Measurements from ENCODE around the gene CACNA2D3. TPM values are rescaled to one million over a fixed set of nuclear protein-coding genes. Genes with fewer than 3 reads are reported as not detected.
A peak's percentile ranks its signal among the peaks of the same experiment; 100 is the strongest.

CACNA2D3 gene
- total RNA-seq, 1 donor from 2014 or later: 7.3 TPM

GRCh38 chr3:54356261-54357045, 234.1 kb downstream of the CACNA2D3 start:
- no peak for DNase-seq
- TF ChIP-seq, protein P1, sequence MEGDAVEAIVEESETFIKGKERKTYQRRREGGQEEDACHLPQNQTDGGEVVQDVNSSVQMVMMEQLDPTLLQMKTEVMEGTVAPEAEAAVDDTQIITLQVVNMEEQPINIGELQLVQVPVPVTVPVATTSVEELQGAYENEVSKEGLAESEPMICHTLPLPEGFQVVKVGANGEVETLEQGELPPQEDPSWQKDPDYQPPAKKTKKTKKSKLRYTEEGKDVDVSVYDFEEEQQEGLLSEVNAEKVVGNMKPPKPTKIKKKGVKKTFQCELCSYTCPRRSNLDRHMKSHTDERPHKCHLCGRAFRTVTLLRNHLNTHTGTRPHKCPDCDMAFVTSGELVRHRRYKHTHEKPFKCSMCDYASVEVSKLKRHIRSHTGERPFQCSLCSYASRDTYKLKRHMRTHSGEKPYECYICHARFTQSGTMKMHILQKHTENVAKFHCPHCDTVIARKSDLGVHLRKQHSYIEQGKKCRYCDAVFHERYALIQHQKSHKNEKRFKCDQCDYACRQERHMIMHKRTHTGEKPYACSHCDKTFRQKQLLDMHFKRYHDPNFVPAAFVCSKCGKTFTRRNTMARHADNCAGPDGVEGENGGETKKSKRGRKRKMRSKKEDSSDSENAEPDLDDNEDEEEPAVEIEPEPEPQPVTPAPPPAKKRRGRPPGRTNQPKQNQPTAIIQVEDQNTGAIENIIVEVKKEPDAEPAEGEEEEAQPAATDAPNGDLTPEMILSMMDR (IDR thresholded peaks at IDR 0.05): no peak
- no peak overlapping the region for H3K4me3 ChIP-seq
- intact Hi-C loops (cut with DNase I): no loop called here
- H3K27ac ChIP-seq: no peak overlapping the region
- ATAC-seq: peak; percentile 75
- no peaks in the 10 kb centered on the region for H3K36me3 ChIP-seq
- no peaks in the 10 kb centered on the region for H3K9me3 ChIP-seq
- no peaks in the 10 kb centered on the region for H3K27me3 ChIP-seq
- no peaks in the 10 kb centered on the region for H3K4me1 ChIP-seq

DNA sequence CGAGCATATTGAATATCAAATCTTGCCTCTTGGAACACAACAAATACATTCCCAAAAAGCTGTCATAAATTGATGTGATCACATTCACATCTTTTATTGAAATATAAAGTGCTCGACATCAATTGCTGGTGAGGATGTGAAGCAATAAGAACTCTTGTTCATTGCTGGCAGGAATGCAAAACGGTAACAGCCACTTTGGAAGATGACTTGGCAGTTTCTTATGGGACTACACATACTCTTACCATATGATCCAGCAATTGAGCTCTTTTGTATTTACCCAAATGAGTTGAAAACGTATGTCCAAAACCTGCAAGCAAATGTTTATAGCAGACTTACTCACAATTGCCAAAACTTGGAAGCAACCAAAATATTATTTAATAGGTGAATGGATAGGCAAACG, 234.9 kb downstream of the CACNA2D3 start:
- H3K27ac ChIP-seq: no peak overlapping the region
- TF ChIP-seq, protein P1 (IDR thresholded peaks at IDR 0.05): no peak
- no peaks in the 10 kb centered on the region for H3K9me3 ChIP-seq
- intact Hi-C loops (cut with DNase I): no loop called here
- no peak overlapping the region for H3K4me3 ChIP-seq
- no peaks in the 10 kb centered on the region for H3K36me3 ChIP-seq
- no peaks in the 10 kb centered on the region for H3K4me1 ChIP-seq
- ATAC-seq (no peak), DNase-seq (no peak)
- no peaks in the 10 kb centered on the region for H3K27me3 ChIP-seq

DNA sequence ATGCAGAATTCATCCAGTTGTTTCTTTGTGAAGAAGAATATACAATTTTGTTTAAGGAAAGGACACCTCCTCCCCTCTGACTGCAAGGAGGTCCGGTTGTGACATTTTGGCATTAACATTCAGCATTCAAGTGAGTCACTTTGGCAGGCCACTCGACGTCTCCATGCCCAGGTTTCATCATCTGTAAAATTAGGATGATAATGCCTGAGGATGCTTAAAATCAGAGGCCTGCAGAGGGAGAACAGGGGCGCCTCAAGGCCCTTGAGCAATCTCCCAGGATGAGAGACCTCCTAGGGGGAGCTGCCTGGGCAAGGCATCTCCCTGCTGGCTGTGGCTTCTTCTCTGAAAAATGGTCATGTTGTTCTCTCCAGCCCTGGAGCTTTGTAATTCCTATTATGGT, 236.0 kb downstream of the CACNA2D3 start:
- Histone ChIP-seq H3K4me1 (no peaks in the 10 kb centered on the region), H3K9me3 (no peaks in the 10 kb centered on the region), H3K27ac (no peak overlapping the region), H3K27me3 (no peaks in the 10 kb centered on the region), H3K36me3 (no peaks in the 10 kb centered on the region), H3K4me3 (no peak overlapping the region)
- ATAC-seq (no peak), DNase-seq (no peak)
- TF ChIP-seq, protein P1 (IDR thresholded peaks at IDR 0.05): no peak
- intact Hi-C loops (cut with DNase I): no loop called here

DNA sequence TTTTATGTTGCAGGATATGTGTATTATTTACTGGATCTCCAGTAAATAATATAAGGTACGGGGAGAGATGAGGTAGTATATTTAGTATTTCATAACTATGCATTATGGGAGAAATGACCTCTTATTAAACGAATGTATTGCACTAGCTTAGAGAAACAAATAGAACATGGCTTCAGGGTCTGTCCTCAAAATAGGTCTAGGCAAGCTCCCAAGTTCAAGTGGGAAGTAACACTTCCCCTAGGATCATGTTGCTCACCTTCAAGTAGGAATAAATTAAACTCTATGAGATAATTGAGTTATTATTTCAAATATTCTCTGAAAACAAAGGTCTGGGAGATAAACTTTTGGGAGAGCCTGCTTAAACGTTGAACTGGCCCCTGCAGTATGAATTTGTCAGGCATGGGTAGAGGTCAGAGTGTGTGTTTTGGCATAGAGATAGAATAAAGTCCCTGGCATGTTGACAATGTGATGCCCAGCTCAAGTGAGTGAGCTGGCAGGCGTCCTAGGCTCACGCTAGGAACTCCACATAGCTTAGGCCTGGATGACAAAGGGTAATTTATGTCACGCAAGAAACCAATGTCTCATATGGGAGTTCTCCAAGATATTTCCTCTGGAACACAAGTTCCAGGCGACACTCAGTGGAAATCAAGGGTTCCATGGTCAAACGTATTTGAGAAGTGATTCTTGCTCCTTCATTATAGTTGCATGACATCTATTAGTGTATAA, 236.8 kb downstream of the CACNA2D3 start:
- ATAC-seq (peak; percentile 46), DNase-seq (no peak)
- H3K36me3 ChIP-seq: no peaks in the 10 kb centered on the region
- H3K27ac ChIP-seq: no peak overlapping the region
- intact Hi-C loops (cut with DNase I): no loop called here
- no peaks in the 10 kb centered on the region for H3K9me3 ChIP-seq
- no peak overlapping the region for H3K4me3 ChIP-seq
- no peaks in the 10 kb centered on the region for H3K27me3 ChIP-seq
- no peaks in the 10 kb centered on the region for H3K4me1 ChIP-seq
- TF ChIP-seq, protein P1 (IDR thresholded peaks at IDR 0.05): no peak

GRCh38 chr3:54360320-54360719, 238.0 kb downstream of the CACNA2D3 start:
- H3K4me3 ChIP-seq: no peak overlapping the region
- H3K27me3 ChIP-seq: no peaks in the 10 kb centered on the region
- no peak for ATAC-seq
- DNase-seq: no peak
- intact Hi-C loops (cut with DNase I): no loop called here
- no peaks in the 10 kb centered on the region for H3K9me3 ChIP-seq
- H3K4me1 ChIP-seq: no peaks in the 10 kb centered on the region
- no peaks in the 10 kb centered on the region for H3K36me3 ChIP-seq
- no peak overlapping the region for H3K27ac ChIP-seq
- TF ChIP-seq, protein P1 (IDR thresholded peaks at IDR 0.05): no peak

Data from upper lobe of right lung (tissue), 1 donor.